Skeletal muscle satellite cell (primary cell): ENCODE measurements around the gene SBDS. TPM values are rescaled to one million over a fixed set of nuclear protein-coding genes. Genes with fewer than 3 reads are reported as not detected.
A peak's percentile ranks its signal among the peaks of the same experiment; 100 is the strongest.
"Not testable (repeated sequence)": the region's sequence is repeated elsewhere in the genome, so short reads cannot be mapped to it uniquely, and the experiment has no call there.

Source experiments
- H3K27me3 ChIP-seq: 2 replicates; pipeline ENCODE4 v1.7.0; 2013; ENCODE audit warnings: low read length; ENCODE audit not compliant: control insufficient read depth, insufficient read depth
- H3K36me3 ChIP-seq: 2 replicates; pipeline ENCODE4 v1.7.0; 2013; ENCODE audit warnings: mild to moderate bottlenecking, control low read depth, low read length; ENCODE audit not compliant: insufficient read depth
- H3K4me1 ChIP-seq: 2 replicates; pipeline ENCODE4 v1.7.0; 2013; ENCODE audit warnings: low read length; ENCODE audit not compliant: control insufficient read depth, insufficient read depth
- H3K4me2 ChIP-seq: 2 replicates; pipeline ENCODE4 v1.7.0; 2013; ENCODE audit warnings: mild to moderate bottlenecking, low read length
- H3K4me3 ChIP-seq: 2 replicates; pipeline ENCODE4 v1.7.0; 2013; ENCODE audit warnings: low read length
- H3K9ac ChIP-seq: 2 replicates; pipeline ENCODE4 v1.7.0; 2013; ENCODE audit warnings: mild to moderate bottlenecking, low read depth, low read length, moderate library complexity
- H3K9me3 ChIP-seq: replicated peaks from 2 replicates; pipeline ENCODE4 v1.7.0; 2013; ENCODE audit warnings: mild to moderate bottlenecking, control low read depth, low read length
- total RNA-seq: library from RNA; depleted of rRNA; stranded (reverse); fragments of >200 nt; gene quantifications from 2 replicates; pipeline ENCODE4 v1.2.3, GENCODE V29; 2012; rRNA removed

SBDS gene
- total RNA-seq = 82.4 and 109 TPM in 2 replicates

DNA sequence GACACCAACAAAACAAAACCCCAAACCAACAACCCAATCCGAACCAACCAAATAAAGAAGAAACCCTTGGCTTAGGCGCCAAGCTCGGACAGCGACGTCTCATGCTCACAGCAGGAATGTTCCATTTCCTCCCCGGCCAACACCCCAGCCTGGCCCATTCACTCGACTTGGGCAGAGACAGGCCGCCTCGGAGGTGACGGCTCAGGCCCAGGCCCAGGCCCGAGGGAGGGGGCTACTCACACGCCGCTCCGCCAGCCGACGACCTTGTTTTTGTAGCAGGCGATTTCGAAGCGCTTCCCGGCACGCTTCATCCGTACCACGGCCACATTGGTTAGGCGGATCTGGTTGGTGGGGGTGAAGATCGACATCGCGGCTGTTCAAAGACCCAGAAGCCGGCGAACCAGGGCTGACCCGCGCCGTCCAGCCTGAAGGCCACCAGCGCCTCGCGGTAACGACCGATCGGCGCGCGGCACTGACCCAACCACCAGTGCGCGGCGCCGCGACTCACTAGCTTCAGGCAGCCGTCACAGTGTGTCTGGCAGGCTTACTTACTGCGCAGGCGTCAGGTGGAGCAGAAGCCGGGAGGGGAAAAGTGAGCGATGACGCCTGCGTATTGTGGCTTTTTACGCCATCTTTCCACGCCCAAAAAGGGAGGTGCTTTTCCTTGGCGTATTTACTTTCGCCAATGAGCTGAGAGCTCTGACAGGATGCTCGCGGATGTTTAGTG, at the start of gene SBDS:
TSS of gene SBDS (minus strand) at position 537 of the 727 bp plus-strand sequence. CDS start at position 368, 169 bp downstream.
- Histone ChIP-seq H3K9ac (peak within 1 kb of the TSS; percentile 96), H3K4me2 (peak within 1 kb of the TSS; percentile 81), H3K4me3 (peak within 1 kb of the TSS; percentile 85), H3K36me3 (peaks cover 17% of the 10 kb centered on the region)
- H3K9me3 ChIP-seq, H3K4me1 ChIP-seq, H3K27me3 ChIP-seq: not testable (repeated sequence)

DNA sequence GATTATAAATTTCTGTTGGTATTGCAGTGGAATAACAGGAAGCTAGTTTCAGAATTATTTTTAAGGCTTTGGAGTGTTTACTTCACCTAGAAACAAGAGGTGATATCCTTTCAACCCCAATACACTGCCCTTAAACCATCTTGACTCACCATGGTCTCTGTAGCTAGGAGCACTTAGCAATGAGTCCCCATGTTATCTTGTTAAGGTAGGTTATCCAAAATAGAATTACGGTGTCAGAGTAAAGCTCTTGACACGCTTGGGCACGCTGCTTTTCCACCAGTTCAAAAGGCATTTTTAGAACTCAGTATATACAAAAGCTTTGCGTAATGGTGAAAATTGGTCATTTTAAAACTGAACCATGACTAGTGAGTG, 48.2 kb upstream of the SBDS start:
- H3K4me3 ChIP-seq = not testable (repeated sequence)
- H3K4me2 ChIP-seq = peak overlapping the region; percentile 63
- H3K4me1 ChIP-seq = peaks cover 25% of the 10 kb centered on the region

GRCh38 chr7:67042781-67043558, 47.6 kb upstream of the SBDS start:
- H3K36me3 ChIP-seq, H3K9me3 ChIP-seq: not testable (repeated sequence)
- H3K9ac ChIP-seq = peak overlapping the region; percentile 37

More for the DNA sequence above, 48.2 kb upstream of the SBDS start:
- not testable (repeated sequence) for H3K9me3 ChIP-seq, H3K36me3 ChIP-seq, H3K27me3 ChIP-seq
- peak overlapping the region; percentile 7 for H3K9ac ChIP-seq

DNA sequence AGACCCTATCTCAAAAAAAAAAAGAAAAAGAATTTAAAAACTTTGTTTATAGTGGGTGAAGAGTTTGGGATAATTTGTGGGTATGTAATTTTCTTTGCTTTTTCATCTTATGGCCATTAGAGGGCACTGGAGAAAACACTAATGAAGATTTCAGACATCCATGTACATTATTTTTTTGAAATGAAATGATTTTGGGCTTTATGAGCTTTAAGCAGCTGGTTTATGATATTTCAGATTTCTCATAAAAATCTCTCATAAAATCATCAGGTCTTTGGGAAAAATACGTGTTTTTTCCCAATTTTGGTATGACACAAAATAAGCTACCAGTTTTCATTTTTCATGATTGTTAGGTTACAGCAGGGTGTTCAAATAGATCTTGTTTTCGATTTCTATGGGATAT, 45.4 kb upstream of the SBDS start:
- not testable (repeated sequence) for H3K9me3 ChIP-seq, H3K4me3 ChIP-seq, H3K36me3 ChIP-seq, H3K27me3 ChIP-seq
- H3K9ac ChIP-seq = peak overlapping the region; percentile 28
- H3K4me1 ChIP-seq = peaks cover 25% of the 10 kb centered on the region
- H3K4me2 ChIP-seq = peak overlapping the region; percentile 22

More at GRCh38 chr7:67042781-67043558, 47.6 kb upstream of the SBDS start:
- Histone ChIP-seq H3K4me2 (peak overlapping the region; percentile 63), H3K4me1 (peaks cover 25% of the 10 kb centered on the region)
- H3K4me3 ChIP-seq, H3K27me3 ChIP-seq: not testable (repeated sequence)

GRCh38 chr7:67036432-67037395, 41.3 kb upstream of the SBDS start:
- H3K4me3 ChIP-seq, H3K27me3 ChIP-seq, H3K9me3 ChIP-seq, H3K36me3 ChIP-seq, H3K4me2 ChIP-seq, H3K9ac ChIP-seq, H3K4me1 ChIP-seq: not testable (repeated sequence)

- H3K36me3 ChIP-seq = peaks cover 5% of the 10 kb centered on the region
- H3K9ac ChIP-seq = no peak overlapping the region
- peaks cover 2% of the 10 kb centered on the region for H3K4me1 ChIP-seq
- H3K27me3 ChIP-seq = no peaks in the 10 kb centered on the region
- peaks cover 4% of the 10 kb centered on the region for H3K9me3 ChIP-seq
- no peak overlapping the region for H3K4me2 ChIP-seq
- H3K4me3 ChIP-seq = no peak overlapping the region
Observed at GRCh38 chr7:67033251-67033650, 37.9 kb upstream of the SBDS start.

DNA sequence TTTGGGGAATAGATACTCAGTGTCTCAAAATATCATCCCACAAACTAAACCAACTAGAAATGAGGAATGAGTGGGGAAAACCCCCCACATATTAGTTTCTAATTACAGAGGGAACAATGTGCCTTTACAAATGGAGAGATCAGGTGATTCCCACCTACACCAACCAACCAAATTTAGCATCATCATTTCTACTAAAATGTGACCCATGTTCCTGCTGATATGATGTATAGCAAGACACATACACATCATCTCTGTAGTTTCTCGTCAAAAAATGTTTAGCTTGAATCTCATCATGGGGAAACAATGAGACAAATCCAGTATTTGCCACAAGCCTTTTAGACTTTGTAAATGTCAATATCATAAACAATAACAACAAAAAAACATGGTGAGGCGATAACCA, 36.3 kb upstream of the SBDS start:
- not testable (repeated sequence) for H3K27me3 ChIP-seq, H3K36me3 ChIP-seq

DNA sequence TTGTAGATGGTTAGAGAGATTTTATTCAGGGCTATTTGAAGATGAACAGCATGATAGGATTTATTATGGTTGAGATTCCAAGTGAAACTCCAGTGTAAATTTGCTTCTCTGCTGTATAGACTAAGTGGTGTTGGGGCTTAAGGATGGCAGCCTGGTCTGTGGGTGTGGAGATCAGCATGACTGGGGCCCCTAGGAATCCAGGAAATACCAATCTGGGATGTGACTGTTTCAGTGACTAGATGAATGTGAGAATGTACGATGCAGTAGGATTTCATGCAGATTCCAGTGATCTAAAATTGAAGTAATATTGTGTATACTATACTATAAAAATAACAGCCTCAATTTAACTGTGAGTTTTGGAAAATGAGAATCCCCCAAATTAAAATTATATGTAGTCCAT, 30.1 kb upstream of the SBDS start:
- H3K4me3 ChIP-seq, H3K9me3 ChIP-seq, H3K27me3 ChIP-seq: not testable (repeated sequence)
- peak overlapping the region; percentile 73 for H3K9ac ChIP-seq
- peaks cover 17% of the 10 kb centered on the region for H3K36me3 ChIP-seq
- H3K4me2 ChIP-seq = peak overlapping the region; percentile 59
- H3K4me1 ChIP-seq = peaks cover 19% of the 10 kb centered on the region

More for the DNA sequence above, 36.3 kb upstream of the SBDS start:
- H3K4me1 ChIP-seq, H3K4me2 ChIP-seq, H3K4me3 ChIP-seq, H3K9ac ChIP-seq, H3K9me3 ChIP-seq: not testable (repeated sequence)

DNA sequence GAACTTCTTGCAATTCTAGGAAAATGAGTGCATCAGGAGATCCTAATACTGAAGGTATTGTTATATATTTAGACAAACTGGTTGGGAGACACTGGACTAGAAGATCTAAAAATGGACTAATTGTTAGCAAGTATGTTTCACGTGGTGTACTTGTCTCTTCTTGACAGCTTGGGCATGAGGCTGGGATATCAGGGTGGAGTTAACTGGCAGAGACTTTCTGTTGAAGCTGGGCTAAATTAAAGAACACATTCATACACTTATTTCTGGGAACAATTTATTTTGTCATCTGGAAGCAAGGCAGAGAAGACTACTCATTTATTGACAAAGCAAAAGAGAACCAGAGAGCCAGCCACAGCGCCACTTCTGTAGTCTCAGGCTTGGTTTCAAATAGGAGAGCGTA, 27.1 kb upstream of the SBDS start:
- Histone ChIP-seq H3K9ac (no peak overlapping the region), H3K4me2 (no peak overlapping the region), H3K4me3 (no peak overlapping the region), H3K4me1 (peaks cover 24% of the 10 kb centered on the region), H3K27me3 (no peaks in the 10 kb centered on the region), H3K36me3 (peaks cover 21% of the 10 kb centered on the region), H3K9me3 (no peaks in the 10 kb centered on the region)

DNA sequence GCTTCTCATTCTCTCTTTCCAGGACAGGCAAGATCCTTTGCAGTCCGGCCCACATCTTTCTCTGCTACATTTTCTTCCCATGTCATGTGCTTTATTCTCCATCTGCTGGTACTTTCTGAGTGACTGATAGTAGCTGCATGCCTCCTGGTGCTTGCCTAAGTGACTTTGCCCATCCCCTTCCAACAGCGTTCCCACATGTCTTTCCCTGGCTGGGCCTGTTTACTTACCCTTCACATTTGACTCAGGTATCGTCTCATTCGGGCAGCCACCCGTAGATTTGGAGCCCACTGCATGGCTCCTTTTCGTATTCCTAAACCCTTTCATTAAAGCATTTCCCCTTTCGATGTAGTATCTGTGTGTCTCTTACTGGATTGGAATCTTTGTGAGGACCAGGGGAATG, 25.9 kb upstream of the SBDS start:
- Histone ChIP-seq H3K9me3 (no peaks in the 10 kb centered on the region), H3K9ac (no peak overlapping the region), H3K4me1 (peaks cover 23% of the 10 kb centered on the region), H3K4me3 (no peak overlapping the region), H3K27me3 (no peaks in the 10 kb centered on the region), H3K4me2 (no peak overlapping the region), H3K36me3 (peaks cover 21% of the 10 kb centered on the region)
